RPMI8226 (cell line): ENCODE results near the gene DDX50.
"Not testable (repeated sequence)": the region's sequence is repeated elsewhere in the genome, so short reads cannot be mapped to it uniquely, and the experiment has no call there.

Experiments
- DNase-seq: peaks from one replicate; pipeline ENCODE4 v3.0.0-alpha.2; 2015

The DDX50 gene

DNA sequence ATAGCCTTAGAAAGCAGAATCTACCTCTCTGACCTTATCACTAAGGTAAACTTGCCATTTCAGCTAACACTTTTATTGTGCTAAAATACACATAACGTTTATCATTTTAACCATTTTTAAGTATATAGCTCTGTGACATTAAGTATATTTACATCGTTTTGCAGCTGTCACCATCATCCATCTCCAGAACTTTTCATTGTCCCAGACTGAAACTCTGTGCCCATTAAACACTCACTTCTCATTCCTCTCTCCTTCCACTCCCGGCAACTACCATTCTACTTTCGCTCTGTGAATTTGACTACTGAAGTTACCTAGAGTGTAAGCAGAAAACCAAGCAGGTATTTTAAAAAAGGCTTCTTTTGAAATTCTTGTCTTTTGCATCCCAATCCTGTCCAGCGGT lies 1.3 kb downstream of the DDX50 start:
- DNase-seq: no peak

DNA sequence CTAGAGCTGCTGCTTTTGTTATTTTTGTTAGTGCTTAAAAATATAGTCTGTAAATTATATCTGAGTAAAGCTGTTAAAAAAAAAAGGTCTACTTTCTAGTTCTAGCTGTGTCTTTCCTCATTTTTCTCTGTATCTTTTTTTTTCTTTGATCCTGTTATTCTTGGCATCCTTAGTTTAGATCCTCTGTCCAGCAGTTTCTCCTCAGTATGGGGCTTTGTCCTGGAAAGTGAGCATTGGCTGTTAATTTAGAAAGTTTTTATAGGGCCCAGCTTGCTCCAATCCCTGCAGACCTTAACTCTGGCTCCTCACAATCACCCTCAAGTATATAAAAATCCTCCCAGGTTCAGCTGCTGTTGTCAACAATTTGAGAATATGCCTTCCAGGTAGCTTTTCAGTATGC lies 23.5 kb downstream of the DDX50 start:
- no peak for DNase-seq

DNA sequence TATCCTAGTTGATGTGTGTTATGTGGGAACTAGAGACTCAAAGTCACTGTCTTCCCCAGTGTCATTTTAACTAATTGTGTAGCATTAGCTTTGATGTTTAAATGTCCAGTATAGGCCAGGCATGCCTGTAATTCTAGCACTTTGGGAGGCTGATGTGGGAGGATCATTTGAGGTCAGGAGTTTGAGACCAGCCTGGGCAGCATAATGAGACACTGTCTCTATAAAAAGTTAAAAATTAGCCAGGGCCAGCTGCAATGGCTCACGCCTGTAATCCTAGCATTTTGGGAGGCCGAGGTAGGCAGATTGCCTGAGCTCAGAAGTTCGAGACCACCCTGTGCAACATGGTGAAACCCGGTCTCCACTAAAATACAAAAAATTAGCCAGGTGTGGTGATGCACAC lies 24.4 kb downstream of the DDX50 start:
- no peak for DNase-seq

DNA sequence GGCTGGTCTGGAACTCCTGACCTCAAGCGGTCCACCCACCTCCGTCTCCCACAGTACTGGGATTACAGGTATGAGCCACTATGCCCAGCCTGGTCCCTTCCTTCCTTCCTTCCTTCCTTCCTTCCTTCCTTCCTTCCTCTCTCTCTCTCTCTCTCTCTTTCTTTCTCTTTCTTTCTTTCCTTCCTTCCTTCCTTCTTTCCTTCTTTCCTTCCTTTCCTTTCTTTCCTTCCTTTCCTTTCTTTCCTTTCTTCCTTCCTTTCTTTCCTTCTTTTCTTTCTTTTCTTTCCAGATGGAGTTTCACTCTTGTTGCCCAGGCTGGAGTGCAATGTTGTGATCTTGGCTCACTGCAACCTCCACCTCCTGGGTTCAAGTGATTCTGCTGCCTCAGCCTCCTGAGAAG lies 28.0 kb downstream of the DDX50 start:
- DNase-seq: not testable (repeated sequence)

DNA sequence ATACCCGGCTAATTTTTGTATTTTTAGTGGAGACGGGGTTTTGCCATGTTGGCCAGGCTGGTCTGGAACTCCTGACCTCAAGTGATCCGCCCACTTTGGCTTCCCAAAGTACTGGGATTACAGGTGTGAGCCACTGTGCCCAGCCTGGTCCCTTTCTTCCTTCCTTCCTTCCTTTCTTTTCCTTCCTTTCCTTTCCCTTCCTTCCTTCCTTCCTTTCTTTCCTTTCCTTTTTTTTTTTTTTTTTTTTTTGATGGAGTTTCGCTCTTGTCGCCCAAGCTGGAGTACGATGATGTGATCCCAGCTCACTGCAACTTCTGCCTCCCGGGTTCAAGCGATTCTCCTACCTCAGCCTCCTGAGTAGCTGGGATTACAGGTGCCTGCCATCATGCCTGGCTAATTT lies 28.8 kb downstream of the DDX50 start:
- DNase-seq: not testable (repeated sequence)

DNA sequence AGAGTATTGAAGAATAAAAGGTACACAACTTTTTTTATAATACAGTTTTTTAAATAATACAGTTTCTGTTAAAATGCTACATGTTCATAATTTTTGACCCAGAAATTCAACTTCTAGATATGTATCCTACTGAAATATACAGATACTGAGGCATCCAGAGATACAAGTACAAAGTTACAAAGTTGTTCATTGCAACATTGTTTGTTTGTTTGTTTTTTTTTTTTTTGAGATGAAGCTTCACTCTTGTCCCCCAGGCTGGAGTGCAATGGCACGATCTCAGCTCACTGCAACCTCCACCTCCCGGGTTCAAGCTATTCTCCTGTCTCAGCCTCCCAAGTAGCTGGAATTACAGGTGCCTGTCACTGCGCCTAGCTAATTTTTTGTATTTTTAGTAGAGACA lies 31.7 kb downstream of the DDX50 start:
- not testable (repeated sequence) for DNase-seq

DNA sequence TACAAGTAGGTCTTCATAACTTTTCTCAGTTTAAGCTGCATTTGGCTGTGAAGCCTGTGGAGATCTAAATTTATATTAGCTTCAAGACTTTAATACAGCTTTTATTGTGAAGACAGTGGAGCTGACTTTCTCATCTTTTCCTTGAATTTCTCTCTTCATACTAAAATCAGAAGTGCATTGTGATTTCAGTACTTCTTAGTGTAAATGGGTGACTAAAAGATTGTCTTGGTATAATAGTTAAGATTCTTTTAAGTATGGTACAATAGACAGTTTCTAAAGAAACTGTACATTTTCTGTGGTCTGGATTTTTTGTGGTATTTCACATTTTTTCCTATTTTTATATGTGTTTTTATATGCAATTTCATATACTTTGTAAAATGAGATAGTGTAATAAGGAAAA lies 33.9 kb downstream of the DDX50 start:
- no peak for DNase-seq

DNA sequence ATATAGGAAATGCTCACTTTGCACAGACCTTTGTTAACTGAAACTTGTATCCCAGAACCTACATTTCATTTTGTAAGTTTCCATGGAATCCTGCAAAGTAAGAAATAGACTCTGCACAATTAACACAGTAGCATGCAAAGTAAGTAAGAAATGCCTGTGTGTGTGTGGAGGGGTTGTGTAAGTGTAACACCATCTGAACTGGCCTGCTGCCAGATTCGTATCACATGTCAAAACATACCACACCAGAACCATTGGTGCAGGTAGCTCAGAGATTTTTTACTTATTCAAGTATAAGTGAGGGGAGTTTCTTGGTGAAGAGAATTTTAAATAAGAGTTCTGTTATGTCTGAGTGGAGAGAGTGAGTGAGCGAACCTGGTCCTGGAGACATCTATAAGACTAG lies 37.0 kb downstream of the DDX50 start:
- no peak for DNase-seq

DNA sequence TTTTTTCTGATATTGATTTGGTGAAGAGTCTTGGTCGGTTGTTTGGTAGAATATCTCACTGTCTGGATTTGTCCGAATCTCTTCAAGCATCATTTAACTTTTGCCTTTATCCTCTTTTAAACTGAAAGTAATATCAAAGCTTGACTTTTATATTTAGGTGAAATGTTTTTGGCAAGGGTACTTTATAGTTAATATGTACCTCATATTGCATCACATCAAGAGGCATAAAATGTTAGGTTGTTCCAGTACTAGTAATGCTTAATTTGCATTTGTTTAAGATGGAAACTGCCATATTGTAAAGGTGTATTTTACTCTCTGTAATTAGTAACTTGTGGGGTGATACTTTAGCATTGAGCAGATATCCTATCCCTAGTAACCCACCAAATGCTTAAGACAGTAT lies 37.8 kb downstream of the DDX50 start:
- no peak for DNase-seq

DNA sequence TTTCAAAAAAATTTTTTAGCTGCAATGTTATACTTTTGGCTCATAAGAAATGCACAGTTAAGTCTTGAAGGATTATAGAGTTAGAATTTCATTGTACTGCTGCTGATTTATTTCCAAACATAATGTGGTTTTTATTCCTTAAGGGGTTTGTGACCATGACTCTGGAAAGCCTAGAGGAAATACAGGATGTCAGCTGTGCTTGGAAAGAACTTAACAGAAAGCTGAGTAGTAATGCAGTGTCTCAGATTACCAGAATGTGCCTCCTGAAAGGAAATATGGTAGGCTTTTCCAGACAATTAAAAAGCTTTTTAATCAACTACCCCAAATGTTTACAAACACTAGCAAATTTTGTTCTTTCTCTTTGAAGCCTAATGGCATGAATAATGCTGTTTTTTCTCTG lies 39.8 kb downstream of the DDX50 start:
- not testable (repeated sequence) for DNase-seq

DNA sequence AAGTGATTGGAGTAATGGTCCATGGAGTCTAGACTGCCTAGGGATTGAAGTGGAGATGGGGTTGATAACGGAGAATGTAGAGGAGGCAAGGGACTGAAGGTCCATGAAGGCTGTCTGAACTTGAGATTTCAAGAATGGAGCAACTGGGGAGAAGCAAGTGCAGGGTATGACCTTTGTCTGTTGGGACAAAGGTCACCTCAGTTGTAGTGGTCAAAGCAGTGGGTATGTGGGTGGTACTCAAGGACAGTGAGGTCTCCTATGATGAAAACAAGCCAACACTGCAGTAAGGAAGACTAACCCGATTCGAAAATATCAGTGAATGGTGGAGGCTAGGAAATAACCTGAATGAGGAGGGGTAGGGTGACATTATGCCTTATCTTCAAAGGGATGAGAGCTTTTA lies 49.5 kb downstream of the DDX50 start:
- DNase-seq: no peak

DNA sequence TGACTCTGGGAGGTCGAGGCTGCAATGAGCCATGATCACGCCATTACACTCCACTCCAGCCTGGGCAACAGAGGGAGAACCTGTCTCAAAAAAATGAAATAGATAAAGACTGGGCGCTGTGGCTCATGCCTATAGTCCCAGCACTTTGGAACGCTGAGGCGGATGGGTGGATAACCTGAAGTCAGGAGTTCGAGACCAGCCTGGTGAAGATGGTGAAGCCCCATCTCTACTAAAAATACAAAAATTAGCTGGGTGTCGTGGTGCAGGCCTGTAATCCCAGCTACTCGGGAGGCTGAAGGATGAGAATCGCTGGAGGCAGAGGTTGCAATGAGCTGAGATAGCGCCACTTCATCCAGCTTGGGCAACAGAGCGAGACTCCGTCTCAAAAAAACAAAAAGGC lies 53.8 kb downstream of the DDX50 start:
- no peak for DNase-seq

DNA sequence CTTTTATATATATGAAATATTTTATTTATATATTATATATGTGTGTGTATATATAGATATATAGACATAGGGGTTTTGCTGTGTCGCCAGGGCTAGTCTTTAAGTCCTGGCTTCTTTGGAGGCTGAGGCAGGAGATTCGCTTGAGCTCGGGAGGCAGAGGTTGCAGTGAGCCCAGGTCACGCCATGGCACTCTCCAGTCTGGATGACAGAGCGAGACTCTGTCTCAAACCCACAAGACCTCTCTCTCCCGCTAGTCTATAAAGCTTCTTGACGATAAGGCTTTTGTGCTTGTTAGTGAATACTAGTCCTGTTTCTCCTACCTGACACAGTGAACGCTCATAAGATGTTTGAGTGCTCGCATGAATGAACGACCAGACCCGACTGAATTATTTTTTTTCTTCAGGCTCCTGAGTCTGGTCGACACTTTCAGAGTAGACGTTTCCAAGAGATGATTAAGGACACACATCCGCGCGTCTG lies 54.3 kb downstream of the DDX50 start:
- DNase-seq: no peak

DNA sequence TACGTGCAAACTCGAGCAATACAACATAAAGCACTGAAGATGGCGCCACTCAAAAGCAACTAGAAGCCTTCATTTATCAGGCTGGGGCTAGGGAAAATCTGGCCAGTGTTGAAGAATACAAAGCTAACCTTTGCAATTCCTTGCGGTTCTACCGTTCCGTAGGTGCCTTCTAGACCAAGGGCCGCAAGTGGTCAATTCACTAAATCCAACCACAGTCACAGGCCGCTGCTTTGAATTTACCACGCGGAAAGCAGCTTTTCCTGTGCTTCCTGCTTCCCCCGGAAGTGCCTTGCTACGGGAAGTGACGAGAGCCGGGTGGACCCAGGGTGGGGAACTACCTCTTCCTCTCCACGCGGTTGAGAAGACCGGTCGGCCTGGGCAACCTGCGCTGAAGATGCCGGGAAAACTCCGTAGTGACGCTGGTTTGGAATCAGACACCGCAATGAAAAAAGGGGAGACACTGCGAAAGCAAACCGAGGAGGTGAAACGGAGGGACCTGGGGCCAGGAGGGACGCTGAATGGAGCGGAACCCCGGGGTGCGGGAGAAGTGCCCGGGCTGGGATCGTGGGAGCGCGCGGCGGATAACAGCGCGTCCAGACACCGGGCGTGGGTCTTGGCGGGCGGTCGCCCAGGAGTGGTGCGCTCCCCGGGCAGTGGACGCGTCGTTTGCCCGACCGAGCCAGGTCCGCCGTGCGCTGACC lies 54.9 kb downstream of the DDX50 start, which contains the start of gene DDX21:
Gene DDX21 (plus strand): TSS at position 339 of the 701 bp plus-strand sequence. CDS start 56 bp downstream, at position 395.
- peak; percentile 91 for DNase-seq

DNA sequence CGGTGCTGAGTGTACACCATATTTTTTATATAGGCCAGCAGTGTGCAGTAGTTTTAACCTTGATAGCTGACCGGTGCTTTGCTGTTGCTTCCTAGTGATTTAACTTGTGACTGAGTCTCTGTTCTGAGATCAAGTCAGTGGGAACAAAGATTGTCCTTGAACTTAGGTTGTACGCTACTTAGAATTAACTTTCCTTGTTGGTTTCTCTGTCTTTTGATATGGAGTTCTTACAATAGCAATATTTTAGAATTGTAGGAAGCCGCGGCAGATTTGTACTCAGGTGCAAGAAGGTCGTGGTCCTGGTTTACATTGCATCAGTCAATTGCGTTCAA lies 56.1 kb downstream of the DDX50 start:
- no peak for DNase-seq

DNA sequence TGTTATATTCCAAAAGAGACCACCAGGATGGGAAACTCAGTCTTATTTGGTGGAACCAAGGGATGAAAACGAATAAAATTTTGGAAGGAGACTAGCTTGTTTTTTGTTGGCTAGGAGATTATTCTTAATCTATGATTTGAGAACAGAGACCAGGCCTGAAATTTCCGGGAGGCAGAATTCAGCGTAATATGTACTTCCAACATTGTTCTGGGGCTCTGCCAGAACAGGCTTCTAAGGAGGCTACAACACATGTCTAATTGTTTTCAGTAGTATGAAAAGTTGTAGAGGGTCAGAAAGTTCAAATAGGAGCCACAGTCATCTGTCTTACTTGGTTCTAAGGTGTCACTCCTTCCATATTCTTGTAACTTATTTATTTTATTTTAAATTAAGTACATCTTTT lies 56.5 kb downstream of the DDX50 start:
- no peak for DNase-seq

DNA sequence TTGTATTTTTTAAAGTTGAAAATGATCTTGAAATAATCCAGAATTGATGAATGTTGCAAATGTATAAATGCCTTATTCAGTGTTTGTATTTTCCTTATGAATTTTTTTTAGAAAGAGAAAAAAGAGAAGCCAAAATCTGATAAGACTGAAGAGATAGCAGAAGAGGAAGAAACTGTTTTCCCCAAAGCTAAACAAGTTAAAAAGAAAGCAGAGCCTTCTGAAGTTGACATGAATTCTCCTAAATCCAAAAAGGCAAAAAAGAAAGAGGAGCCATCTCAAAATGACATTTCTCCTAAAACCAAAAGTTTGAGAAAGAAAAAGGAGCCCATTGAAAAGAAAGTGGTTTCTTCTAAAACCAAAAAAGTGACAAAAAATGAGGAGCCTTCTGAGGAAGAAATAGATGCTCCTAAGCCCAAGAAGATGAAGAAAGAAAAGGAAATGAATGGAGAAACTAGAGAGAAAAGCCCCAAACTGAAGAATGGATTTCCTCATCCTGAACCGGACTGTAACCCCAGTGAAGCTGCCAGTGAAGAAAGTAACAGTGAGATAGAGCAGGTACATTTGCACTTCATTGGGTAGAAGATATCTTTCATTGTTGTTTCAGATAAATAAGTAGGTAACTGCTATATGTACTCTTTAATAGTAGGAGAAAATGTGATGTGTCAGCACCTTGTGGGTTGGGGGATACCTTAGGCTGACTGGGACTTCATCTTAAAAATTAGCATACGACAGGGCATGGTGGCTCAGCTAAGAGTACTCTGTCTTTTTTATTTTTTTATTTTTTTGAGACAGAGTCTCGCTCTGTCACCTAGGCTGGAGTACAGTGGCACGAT lies 58.8 kb downstream of the DDX50 start:
- DNase-seq: no peak

DNA sequence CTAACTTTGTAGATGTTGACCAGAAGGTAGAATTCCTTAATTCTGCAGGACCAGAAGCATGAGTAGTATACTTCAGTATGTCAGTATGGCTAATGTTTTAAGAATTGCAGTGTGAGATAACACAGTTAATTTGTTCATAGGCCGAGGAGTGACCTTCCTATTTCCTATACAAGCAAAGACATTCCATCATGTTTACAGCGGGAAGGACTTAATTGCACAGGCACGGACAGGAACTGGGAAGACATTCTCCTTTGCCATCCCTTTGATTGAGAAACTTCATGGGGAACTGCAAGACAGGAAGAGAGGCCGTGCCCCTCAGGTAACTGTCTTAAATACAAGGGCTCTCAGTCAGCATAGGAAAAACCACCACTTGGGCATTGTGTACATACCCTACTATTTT lies 62.0 kb downstream of the DDX50 start:
- no peak for DNase-seq

DNA sequence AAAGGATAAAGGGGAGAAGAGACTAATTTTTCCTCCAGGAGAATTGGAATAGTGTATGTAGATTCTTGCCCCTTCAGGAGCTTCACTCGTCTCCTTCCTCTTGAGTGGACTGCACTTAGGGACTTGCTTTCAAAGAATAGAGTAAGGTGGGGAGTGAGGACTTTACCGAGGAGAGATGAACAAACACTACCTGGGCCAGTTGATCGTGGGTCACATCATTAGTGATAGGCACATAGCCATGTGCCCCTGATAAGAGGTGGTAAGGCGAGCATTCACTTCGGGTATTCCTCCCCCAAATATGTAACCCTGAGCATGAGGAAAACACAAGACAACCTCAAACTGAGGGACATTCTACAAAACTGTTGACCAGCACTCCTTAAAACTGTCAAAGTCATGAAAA lies 72.9 kb downstream of the DDX50 start:
- no peak for DNase-seq

DNA sequence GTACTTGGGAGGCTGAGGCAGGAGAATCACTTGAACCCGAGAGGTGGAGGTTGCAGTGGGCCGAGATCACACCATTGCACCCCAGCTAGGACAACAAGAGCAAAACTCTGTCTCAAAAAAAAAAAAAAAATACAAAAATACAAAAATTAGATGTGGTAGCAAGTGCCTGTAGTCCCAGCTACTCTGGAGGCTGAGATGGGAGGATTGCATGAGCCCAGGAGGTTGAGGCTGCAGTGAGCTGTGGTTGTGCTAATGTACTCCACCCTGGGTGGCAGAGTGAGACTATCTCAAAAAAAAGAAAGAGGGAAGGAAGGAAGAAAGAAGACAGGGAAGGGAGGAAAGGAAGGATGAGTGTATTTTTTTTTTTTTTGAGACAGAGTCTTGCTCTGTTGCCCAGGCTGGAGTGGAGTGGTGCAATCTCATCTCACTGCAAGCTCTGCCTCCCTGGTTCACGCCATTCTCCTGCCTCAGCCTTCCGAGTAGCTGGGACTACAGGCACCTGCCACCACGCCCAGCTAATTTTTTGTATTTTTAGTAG lies 74.9 kb downstream of the DDX50 start:
- DNase-seq: not testable (repeated sequence)

DNA sequence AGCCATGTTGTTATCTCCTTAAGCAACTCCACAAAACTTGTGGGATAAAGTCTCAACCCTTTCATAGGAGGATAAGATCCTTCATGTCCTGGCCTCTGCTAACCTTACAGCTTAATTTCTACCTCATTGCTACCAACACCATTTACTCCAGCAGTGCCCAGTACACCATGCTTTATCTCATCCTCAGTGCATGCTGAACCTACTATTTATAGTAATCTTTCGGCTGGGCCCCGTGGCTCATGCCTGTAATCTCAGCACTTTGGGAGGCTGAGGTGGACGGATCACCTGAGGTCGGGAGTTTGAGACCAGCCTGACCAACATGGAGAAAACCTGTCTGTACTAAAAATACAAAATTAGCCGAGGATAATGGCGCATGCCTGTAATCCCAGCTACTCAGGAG lies 78.6 kb downstream of the DDX50 start:
- not testable (repeated sequence) for DNase-seq

DNA sequence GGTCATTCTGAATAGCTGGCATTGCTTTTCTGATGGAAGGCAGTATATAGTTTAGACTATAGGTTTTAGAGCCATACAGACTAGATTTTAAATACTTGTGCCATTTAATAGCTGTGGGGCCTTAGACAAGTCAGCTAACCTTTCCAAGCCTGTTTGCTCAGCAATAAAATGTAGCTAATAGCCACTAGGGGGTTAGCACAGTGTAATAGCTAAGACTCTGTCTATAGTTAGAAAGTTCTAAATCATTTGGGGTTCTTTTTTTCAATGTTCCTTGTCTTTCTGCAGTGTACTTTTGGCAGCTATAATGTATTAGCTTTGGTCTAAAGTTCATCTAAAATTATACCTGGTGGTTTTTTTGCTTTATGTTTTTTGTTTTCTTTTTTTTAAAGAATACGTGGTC lies 80.0 kb downstream of the DDX50 start:
- no peak for DNase-seq

DNA sequence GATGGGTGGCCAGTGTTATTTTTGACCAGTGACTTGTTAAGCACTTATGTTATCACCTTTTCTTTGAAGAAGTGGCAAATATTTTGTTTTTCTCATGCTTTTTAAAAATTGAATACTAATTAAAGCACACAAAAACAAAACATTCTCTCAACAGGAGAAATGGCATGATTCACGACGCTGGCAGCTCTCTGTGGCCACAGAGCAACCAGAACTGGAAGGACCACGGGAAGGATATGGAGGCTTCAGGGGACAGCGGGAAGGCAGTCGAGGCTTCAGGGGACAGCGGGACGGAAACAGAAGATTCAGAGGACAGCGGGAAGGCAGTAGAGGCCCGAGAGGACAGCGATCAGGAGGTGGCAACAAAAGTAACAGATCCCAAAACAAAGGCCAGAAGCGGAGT lies 81.3 kb downstream of the DDX50 start:
- DNase-seq: no peak

DNA sequence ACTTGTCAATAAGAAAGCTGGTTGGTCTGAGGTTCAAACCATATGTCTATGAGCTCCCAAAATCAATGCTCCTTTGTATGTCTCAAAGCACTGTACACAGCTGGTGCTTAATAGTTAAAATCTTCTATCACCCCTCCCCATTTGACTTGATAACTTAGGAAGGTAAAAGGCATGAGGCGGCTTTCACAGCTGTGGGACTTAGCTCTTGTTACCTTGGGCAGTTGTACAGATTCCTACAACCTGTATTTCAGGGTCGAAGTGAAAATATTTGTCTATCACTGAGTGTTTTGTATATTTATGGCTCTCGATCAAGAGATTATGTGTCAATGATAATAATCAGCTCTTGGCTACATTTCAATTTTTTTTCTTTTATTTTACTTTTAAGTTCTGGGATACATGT lies 86.5 kb downstream of the DDX50 start:
- DNase-seq: no peak
